Stimulated activated CD4-positive, alpha-beta T cell treated with anti-CD3 and anti-CD28 coated beads, Interleukin-2, amount 100 ng/mL, for 48 hours (primary cell): ENCODE results near the gene NMUR2.

Source experiments
- DNase-seq, 2 donors: peaks; one replicate each; pipeline ENCODE4 v3.0.0-alpha.2; 2020

Gene NMUR2

GRCh38 chr5:152405145-152405544 is at the start of gene NMUR2:
TSS of gene NMUR2 (minus strand) at chr5:152405279. CDS start at chr5:152405113, 166 bp downstream.
- DNase-seq, result no peak

DNA sequence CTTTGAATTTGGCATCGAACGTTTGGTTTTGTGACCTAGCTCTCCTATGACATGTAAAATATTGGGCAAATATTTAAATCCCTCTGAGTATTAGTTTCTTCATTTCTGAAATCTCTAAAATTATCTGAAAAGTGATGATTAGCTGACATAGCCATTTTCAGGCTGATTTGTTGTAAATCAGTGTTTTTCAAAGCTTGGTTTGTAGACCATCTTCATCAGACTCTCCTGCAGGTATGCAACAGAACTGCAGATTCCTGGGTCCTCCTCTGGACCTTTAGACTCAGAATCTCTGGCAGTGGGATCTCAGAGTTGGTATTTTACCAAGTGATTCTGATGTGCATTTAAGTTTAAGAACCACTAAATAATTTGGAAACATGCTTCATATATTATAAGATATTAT is 38.9 kb upstream of the NMUR2 start:
- no peak for DNase-seq

DNA sequence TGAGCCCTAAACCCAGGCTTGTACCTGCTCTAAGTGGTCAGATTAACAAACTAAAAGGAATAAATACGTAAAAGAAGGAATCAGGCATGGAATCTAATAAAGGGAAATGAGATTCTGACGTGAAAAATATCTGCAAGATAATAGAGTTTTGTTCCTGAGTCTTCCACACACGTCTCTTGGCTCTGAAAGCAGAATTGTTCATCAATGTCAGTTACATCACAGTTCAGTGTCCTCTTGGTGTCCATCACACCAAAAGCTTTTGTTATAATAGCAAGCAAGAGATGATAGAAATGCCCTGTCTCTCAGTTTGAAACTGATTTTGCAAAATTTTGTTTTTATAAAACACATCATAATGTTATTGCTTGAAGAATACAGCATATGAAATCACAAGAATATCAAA is 34.7 kb upstream of the NMUR2 start:
- DNase-seq, result no peak

DNA sequence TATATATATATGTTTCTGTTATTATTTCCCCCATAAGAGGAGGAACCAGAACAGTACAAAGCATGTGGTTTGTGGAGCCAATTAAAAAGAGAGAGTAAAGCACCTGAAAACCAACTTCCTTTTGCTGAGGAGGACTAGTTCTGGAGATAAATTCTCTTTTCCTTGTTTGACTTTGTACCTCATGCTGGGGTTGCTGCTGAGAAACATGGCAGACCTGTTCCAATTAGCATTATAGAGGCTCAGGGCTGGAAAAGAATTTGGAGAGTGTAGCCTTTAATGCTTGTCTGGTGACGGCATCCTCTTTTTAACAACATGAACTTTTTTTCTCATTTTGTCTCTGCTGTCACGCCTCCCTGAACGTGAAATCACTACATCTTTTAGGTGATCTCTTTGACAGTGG is 32.8 kb upstream of the NMUR2 start:
- no peak for DNase-seq

DNA sequence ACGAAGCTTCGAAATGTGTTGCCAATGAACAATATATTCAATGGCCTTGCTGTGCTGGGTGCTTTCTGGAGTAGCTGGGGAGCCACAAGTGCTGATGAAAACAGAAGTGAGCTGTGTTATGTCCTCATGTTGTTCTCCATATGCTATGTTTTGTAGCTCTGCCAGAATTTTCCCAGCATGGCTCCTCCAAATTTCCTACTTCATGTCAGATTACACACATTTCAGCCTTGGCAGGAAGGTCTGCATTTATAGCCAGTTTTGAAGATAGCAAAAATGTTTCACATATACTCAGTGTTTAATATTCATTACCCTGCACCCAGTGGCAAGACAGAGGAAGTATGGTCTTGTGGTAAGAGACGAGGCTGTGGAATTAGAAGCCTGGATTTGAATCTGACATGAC is 22.6 kb upstream of the NMUR2 start:
- no peak for DNase-seq

- DNase-seq, result no peak
Measured at GRCh38 chr5:152425083-152425482, 20.0 kb upstream of the NMUR2 start.

- DNase-seq, result no peak
Measured at GRCh38 chr5:152424501-152424900, 19.4 kb upstream of the NMUR2 start.

GRCh38 chr5:152422081-152422480 is 17.0 kb upstream of the NMUR2 start:
- DNase-seq, result no peak

- no peak for DNase-seq
Measured at GRCh38 chr5:152412129-152412528, 7.0 kb upstream of the NMUR2 start.

- no peak for DNase-seq
Measured at GRCh38 chr5:152406082-152406481, 1.0 kb upstream of the NMUR2 start.

DNA sequence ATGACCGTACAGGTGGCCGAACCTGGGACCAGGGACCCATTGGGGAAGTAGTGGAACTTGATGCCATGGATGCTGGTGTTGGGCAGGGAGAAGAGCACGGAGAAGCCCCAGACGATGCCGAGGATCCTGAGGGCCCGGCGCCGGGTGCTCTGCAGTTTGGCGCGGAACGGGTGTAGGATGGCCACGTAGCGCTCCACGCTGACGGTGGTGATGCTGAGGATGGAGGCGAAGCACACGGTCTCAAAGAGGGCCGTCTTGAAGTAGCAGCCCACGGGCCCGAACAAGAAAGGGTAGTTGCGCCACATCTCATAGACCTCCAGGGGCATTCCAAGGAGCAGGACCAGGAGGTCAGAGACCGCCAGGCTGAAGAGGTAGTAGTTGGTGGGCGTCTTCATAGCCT is 585 bp downstream of the NMUR2 start:
- no peak for DNase-seq

DNA sequence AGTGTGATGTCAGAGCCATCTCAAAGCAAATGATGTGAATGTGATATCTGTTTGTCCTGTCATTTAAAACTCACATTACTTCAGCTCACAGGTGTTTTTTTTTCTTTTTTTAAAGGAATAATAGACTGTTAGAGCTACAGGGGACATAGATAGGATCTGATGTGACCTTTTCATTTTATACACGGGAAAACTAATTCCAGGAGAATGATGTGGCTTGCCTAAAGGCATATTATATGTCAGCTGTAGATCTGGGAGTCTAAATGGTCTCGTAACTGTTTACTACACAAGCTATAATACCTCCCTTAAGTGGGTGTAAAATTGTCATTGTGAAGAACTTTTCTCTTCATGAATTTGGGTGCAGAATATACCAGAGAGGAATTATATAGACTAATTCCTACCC is 2.0 kb downstream of the NMUR2 start:
- DNase-seq, result no peak

DNA sequence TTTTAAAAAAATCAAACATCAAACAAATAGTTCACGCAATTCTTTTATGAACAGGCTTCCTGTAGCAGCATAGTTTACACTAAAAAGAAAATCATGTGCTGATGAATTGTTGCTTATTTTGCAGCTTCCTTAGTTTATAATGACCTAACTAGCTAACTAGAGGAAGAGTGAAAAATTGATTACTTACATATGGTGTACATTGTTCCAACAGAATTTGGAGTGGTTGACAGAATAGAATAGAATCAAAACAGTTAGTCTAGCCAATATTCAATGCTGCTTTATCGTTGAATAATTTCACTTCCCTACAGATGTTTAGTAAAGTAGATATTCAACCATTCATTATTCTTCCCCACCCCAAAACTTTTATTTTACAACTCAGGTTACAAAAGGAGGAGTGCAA is 4.2 kb downstream of the NMUR2 start:
- DNase-seq, result no peak

GRCh38 chr5:152397581-152397980 is 7.5 kb downstream of the NMUR2 start:
- DNase-seq, result no peak

- DNase-seq, result no peak
Measured at GRCh38 chr5:152393441-152393840, 11.6 kb downstream of the NMUR2 start.

- no peak for DNase-seq
Measured at GRCh38 chr5:152389208-152389849, 15.8 kb downstream of the NMUR2 start.

DNA sequence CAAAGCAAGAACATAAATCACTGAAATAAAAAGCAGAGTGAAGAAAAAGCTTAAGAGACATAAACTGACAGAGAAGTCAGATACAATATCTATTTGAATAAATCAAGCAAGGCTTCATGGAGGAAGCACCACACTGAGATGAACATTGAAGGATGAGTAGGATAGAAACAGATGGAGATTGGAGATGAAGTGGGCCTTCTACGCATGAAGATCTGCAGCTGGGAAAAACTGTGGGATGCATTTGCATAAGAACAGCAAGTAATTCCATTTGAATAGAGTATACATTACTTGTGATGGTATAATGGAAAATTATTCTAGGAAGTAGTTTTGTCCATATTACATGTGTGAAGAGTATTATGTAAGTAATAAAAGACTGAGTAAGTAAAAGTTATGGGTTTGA is 16.5 kb downstream of the NMUR2 start:
- no peak for DNase-seq

GRCh38 chr5:152380415-152381123 is 24.5 kb downstream of the NMUR2 start:
- DNase-seq, result no peak

- DNase-seq, result no peak
Measured at GRCh38 chr5:152379331-152379730, 25.7 kb downstream of the NMUR2 start.

DNA sequence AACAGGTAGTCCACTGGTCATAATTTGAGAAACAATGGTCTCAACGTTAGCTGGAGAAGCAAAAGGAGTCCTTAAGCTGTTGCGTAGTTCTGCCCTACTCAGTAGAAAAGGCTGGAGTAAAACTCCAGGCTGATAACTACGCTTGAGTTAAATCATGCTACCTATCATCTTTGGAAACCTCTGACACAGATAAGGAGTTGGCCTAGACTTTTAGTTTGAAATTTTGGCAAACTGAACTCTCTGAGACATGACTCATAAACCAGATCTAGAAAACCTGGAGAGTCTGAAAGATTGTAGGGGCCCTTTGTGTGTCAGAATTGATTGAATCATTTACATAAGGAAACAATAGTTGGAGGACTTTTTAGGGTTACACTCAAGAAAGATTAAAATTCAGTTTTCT is 26.3 kb downstream of the NMUR2 start:
- no peak for DNase-seq

DNA sequence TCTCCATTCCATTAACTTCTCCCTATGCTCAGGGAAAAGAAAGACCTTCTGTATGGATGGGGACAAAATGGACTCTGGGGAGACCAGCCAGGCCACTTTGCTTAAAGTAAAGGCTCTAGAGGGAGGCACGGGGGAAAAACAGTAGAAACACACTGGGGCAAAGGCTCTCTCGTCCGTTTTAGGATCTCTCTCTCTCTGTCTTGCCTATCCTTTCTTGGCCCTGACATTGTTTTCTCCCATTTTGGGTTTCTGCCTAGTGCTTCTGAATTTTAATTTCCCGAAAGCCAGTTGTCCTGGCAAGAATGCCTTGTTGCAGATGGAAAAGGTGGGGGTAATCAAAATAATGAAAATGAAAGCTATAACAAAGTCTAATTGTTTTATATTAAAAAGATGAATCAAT is 28.2 kb downstream of the NMUR2 start:
- DNase-seq, result no peak

GRCh38 chr5:152374711-152375275 is 30.3 kb downstream of the NMUR2 start:
- DNase-seq, result no peak

- no peak for DNase-seq
Measured at GRCh38 chr5:152372875-152373274, 32.2 kb downstream of the NMUR2 start.

DNA sequence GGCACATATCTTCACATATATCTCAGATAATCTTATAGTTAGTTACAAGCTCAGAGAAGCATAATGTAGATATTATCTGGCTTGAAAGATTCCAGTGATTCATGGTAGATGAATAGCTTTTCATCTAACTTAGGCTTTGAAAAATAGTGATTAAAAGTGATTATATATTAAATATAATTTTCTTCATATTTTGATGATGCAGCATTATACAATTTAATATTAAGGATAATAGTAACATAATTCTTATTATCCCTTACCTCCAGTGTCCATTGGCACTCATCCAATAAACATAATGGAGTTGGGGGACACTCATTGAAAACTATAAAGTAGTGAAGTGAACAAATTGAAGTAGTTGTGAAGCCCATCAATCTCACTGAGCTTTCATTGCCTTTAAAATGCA is 35.8 kb downstream of the NMUR2 start:
- no peak for DNase-seq

- no peak for DNase-seq
Measured at GRCh38 chr5:152367554-152367953, 37.5 kb downstream of the NMUR2 start.
